HG03135 (cell line): ENCODE results near the gene CTDSPL2.
"Not testable (repeated sequence)": the region's sequence is repeated elsewhere in the genome, so short reads cannot be mapped to it uniquely, and the experiment has no call there.

Experiments
- ATAC-seq: cut with Tn5 transposase; IDR thresholded peaks from one replicate; pipeline ENCODE4 v1.9.1; 2021; ENCODE audit warnings: mild to moderate bottlenecking, moderate library complexity; ENCODE audit not compliant: unreplicated experiment

Gene CTDSPL2

DNA sequence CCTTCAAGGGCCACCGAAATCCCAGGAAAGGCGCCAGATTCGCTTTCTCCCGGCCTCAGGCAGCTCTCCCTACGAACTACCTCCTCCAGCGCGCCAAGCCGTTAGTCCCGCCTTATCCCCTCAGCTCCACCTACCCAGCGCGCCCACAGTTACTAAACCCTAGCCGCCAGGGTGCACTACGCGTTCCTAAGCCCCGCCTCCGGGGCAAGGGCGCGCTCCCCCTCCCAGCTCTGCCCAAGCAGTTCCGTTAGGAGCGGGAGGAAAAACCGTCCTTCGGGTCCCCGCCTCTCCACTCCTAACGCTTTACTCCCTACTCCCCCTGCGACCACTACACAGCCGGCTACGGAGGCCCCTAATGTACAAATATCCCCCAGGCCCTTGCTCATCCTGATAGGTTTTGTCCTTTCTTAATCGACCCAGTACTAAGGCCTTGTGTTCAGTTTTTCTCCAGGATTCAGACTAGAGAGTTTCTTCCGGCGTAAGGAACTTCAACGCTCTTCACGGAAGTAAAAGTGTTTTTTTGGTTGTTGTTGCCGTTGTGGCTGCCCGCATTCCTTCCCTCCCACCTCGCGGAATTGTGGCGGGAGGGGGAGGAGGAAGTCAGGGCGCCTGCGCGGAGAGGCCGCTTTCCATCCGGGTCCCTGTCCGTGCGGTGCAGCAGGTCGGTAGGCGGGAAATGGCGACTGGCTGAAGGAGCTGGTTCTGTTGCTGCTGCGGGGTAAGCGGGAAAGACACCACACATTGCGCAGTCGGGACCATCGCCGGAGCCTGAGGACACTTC lies at the start of gene CTDSPL2:
TSS of gene CTDSPL2 (plus strand) at position 655 of the 781 bp plus-strand sequence. CDS start 31,386 bp downstream, outside the sequence.
- ATAC-seq, result peak; percentile 89

DNA sequence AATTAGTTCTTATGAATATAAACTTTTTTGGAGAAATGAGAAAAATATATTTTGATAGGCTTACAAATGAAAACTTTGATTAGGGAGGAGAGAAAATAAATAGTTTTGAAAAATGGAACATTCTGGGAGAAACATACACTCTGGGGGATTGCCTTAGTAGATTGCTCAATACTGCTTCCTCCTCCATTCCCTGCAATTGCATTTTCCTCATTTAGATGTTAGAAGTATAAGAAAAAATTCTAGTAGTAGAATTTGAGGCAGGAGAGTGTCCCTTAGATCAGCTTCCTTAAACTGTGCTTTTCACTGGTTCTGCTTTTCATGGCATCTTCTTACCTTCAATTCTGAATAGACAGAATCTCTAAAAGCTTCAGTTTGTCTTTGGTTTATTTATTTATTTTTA lies 46.2 kb upstream of the CTDSPL2 start:
- ATAC-seq, result no peak

DNA sequence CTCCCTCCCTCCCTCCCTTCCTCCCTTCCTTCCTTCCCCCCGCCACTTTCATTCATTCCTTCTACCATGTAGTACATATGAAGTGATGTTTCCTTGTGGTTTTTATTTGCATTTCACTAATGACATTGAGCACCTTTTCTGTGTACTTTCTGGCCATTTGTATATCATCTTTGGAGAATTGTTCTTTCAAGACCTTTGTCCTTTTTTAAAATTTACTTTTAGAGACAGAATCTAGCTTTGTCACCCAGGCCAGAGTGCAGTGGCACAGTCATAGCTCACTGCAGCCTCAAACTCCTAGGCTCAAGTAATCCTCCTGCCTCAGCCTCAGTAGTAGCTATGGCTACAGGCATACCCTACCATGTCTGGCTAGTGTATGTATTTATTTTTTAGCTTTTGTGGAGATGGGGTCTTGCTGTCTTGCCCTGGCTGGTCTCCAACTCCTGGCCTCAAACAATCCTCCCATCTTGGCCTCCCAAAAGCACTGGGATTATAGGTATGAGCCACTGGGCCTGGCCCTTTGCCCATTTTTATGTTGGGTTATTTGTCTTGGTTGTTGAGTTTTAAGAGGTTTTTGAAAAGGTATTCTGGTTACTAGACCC lies 42.0 kb upstream of the CTDSPL2 start:
- ATAC-seq, result no peak

DNA sequence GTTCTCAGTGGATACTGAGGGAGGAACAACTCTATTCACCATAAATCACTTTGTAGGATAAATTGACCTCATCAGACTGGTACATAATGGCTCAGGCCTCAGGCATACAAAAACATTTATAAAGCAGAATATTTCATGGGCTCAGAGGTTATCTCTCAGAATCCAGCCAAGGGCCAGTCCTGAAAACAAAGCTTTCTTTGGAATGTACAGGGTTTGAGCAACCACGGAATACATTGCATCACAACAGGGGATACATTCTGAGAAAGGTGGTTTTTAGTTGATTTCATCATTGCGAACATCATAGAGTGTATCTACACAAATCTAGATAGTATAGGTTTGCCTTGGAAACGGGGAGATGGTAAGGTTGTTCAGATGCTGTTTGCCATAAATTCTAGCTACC lies 33.4 kb upstream of the CTDSPL2 start:
- ATAC-seq, result no peak

DNA sequence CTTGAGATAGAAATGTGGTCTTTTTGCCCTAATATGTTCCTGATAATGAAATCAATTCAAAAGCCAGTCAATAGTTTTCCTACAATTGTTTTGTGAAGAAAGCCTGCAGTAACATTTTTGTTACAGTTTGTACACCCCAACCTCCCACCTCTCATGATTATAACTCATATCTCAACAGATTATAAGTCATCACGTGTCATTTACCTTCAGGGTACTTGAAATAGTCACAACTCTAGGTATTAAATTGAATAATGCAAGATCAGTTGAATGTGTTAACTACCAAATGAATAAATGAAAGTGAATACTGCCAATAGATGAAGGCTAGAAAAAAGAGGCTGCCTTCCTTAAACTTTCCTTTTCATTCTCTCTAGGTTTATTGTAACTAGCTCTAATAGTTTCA lies 32.9 kb upstream of the CTDSPL2 start:
- ATAC-seq, result no peak

DNA sequence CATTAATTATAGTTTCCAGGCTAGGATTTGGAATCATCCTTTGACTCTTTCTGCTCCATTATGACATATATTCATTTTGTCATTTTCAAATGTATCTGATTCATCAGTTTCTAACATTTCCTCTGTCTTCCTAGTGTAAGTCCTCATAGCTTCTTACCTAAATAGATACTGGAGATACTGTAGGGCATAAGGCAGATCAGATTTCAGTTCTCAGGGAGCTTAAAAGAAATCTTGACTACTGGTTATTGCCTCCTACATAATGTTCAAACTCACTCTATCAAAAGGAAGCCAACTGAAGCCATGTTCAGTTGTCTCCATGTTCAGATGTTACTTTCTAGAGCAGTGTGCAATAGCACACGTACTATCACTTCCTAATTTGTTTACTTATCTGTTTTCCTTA lies 29.6 kb upstream of the CTDSPL2 start:
- no peak for ATAC-seq

DNA sequence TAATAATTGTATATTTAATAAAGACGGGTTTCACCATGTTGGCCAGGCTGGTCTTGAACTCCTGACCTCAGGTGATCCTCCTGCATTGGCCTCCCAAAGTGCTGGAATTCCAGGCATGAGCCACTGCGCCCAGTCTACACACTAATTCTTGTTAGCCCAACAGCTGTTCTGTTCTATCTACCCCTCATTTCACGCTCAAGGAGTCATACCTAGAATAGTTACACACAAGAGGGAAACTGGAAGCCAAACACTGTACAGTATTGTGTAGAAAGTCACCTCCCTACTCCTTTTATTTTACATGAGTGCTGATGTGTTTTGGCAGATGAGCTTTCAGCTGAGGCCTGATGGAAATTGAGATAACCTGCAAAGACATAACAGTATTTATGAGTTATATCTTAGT lies 13.4 kb upstream of the CTDSPL2 start:
- ATAC-seq, result no peak

DNA sequence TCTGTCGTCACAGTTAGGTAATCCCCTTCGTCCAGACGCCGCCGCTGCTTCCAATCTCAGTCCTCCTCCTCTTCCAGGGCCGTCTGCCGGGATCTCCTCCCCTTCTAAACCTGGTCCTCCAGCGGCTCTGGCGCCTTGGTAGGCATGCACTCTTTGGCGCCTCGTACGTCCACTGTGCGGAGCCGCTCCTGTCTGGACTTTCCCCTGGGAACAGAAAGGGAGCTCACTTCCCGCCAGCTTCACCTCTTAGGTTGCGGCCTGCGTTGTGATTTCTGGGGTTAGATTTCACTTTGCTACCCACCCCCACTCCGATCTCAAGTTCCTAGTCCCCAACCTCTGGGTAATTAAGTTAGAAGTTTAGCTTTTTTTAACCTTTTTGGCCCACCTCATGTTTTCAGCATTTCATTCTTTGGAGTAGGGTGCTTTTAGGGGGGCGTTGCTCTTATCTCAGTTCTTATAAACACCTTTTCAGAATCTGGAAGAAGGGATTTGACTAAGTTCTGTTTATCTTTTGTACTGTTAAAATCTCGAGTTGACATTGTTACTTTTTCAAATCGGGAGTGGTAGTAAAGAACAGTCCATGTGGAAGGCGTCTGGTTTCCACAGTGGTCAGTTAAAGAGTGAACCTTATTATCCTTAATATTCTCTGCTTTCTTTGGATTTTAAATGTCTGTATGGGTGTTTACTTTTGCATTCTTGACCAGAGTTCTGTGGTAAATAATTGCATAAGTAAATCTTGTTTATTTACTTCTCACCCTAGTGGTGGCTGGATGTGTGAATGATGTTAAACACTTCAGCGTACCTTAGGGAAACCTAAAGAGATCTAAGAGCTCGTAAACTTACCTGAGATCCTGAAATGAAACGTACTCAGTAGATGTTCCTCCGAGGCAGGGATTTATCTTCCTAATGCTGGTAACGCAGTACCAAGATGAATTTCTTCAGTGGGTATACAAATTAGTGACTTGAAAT lies 611 bp downstream of the CTDSPL2 start:
- ATAC-seq, result peak; percentile 4

DNA sequence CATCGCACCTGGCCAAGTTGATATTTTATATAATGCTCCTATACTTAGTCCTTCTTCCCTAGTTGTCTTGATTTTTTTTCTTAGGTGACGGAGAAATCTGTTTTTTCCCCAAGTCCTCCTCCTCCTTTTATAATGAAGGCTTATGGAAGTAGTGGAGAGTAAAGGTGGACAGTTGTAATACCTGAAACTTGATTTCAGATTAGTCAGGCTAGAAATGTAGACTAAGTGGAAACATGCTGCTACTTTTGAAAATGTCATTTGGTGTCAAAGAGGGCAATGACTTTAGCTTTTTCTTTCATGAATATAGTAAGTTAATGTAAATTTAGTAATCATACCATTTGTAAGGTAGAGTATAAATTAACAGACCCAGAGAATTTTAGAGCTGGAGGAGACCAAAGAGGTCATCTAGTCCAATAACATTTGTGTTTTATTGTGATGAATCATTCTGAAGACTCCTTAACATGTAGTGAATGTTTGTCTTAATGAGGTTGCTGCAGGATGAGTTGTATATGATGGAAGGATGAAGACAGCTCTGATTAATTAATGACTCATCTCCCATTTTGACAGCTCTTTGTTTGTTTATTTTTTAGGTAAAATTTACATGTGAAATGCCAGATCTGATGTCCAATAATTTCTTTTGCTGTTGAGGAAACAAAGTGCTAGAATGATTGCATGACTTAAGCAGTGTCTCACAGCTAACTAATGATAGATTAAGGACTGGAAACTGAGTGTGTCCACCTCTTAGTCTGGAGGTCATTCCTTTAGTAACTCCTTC lies 8.7 kb downstream of the CTDSPL2 start:
- ATAC-seq, result no peak

DNA sequence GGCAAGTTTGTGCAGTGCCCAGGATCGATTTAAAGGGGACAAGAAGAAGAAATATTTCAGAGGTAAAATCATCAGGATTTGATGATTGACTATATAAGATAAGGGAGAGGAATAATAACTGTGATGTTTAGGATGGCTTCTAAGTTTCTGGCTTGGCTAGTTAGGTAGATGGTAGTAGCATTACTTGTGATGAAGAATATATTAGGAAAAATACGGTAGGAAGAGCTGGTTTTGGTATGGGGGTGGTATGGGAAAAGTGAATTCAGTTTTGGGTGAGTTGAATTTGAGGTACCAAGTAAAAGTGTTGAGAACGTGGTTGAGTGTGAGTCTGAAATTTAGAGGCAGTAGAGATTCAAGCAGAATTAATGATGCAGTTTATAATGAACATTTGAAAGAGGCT lies 11.0 kb downstream of the CTDSPL2 start:
- no peak for ATAC-seq

DNA sequence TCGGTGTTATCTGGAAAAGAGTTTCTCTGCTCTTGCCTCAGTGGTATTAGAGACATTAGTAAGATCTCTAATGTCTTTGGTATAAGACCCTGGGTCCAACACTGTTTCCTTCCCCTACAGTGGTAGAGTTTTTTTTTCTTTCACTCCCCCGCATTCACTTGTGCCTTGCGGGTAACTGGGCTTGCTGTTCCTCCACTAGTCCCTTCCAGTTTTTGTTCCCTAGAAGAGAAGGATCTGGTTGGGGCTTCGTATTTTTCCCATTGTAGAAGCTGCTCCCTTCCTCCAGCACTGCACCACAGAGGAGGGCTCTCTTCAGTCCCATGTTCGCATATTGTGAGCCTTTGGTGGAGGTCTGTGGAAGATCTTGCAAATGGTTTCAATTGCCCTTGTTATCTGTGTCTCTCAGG lies 13.7 kb downstream of the CTDSPL2 start:
- ATAC-seq, result no peak

DNA sequence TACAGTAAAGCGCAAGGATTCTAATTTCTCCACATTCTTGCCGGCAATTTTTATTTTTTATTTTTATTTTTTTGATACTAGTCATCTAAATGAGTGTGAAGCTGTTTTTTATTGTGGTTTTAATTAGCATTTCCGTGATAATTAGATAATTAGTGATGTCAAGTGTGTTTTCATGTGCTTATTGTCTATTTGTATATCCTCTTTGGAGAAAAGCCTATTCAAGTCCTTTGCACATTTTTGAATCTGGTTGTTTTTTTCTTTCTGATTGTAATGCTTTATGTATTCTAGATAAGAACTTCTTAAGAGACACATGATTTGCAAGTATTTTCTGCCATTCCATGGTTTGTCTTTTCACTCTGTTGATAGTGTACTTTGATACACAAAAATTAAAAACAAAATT lies 16.1 kb downstream of the CTDSPL2 start:
- no peak for ATAC-seq

DNA sequence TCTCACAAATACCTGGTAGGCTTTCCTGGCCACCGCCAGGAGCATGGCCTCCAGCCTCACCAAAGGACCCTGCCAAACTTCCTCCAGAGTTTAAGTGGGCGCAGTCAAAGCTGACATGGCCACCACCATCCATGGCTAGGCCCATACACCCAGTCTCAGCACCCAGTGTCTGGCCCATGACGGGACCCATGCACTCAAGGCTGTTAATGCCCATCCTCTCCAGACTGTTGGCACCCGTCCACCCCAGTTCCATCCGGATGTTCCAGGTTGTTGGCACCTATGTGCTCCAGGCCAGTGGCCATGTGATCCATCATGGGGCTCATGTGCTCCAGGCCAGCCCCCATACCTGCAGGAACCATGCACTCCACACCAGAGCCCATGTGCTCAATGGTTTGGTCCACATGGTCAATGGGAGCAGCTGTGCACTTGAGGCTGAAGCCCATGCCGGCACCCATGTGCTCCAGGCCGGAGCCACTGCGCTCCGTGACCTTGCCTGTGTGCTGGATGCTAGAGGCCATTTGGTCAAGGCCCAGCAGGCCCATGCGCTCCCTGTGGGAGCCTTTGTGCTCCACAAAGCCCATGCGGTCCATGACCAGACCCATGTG lies 20.4 kb downstream of the CTDSPL2 start:
- no peak for ATAC-seq

DNA sequence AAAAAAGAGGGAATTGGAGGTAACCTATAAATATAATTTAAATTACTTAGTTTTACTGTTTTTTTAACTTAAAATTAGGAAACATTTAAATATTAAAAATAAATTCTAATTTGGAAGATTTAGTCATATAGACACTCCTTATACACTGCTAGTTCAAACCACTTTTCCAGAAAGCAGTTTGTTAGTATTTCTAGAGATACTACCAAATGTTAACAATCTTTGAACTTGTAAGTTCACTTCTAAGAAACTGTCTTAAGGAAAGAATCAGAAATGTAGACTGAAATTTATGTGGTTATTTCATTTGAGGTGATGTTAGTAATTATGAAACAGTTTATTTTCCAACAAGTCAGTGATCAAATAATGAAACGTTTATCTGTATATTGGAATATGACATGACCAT lies 22.7 kb downstream of the CTDSPL2 start:
- no peak for ATAC-seq

DNA sequence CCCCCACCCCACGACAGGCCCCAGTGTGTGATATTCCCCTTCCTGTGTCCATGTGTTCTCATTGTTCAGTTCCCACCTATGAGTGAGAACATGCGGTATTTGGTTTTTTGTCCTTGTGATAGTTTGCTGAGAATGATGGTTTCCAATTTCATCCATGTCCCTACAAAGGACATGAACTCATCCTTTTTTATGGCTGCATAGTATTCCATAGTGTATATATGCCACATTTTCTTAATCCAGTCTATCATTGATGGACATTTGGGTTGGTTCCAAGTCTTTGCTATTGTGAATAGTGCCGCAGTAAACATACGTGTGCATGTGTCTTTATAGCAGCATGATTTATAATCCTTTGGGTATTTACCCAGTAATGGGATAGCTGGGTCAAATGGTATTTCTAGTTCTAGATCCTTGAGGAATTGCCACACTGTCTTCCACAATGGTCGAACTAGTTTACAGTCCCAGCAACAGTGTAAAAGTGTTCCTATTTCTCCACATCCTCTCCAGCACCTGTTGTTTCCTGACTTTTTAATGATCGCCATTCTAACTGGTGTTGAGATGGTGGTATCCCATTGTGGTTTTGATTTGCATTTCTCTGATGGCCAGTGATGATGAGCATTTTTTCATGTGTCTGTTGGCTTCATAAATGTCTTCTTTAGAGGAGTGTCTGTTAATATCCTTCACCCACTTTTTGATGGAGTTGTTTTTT lies 26.3 kb downstream of the CTDSPL2 start:
- ATAC-seq, result not testable (repeated sequence)

DNA sequence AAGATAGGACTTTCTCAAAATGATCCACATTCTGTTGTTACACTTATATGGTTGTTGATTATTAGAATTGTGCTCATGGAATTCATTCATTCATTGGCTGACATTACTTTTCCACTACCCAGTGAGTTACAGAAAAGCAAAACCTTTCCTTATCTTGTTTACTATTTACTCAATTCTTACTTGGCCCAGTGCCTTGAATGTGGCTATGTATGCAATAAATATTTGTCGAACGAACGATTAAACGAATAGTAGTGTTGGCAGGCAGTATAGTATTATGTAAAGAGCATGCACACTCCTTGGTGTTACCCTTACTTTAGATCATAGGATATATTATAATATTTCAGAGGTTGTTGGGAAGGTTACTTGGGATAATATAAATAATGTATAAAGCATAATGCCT lies 31.0 kb downstream of the CTDSPL2 start:
- no peak for ATAC-seq

DNA sequence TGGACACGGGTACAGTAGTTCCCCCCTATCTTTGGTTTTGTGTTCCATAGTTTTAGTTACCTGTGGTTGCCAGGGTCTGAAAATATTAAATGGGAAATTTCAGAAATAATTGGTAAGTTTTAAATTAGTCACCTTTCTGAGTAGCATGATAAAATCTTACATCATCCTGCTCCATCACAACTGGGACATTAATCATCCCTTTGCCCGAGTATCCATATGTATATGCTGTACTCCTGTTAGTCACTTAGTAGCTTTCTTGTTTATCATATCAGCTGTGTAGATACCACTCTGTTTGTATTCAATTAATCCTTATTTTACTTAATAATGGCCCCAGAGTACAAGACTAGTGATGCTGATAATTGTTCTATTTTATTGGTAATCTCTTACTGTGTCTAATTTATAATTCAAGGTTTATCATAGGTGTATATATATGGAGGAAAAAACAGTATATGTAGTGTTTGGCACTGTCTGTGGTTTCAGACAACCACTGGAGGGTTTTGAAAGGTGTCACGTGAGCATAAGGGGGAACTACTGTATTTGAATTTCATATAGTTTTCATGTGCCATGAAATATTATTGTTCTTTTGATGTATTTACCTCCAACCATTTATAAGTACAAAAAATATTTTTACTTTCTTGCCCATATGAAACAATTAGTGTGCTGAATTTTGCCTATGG lies 41.4 kb downstream of the CTDSPL2 start:
- no peak for ATAC-seq

DNA sequence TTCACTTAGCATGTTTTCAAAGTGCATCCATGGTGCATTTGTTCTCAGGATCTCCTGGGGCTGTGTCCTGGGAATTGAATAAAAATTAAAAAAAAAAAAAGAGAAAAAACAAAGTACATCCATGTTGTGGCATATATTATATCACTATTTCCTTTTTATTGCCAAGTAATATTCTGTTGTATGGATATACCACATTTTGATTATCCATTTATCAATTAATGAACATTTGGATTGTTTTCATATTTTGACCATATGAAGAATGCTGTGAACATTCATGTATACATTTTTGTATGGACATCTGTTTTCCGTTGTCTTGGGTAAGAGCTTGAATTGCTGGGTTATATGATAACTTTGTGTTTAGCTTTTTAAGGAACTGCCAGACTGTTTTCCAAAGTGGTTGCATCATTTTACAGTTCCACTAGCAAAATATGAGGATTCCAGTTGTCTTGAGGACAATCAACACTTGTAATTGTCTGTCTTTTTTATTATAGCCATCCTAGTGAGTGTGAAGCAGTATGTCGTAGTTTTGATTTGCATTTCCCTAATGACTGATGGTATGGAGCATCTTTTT lies 44.5 kb downstream of the CTDSPL2 start:
- ATAC-seq, result no peak

DNA sequence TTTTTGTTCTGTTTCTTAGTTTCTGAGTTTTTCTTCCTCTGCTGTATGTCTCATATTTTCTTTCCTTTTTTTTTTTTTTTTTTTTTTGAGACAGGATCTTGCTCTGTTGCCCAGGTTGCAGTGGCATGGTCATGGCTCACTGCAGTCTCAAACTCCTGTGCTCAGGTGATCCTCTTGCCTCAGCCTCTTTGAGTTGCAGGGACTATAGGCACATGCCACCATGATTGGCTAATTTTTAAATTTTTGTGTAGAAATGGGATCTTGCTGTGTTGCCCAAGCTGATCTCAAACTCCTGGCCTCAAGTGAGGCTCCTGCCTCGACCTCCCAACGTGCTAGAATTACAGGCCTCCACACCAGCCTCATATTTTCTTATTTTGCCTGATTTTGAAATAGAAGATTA lies 51.9 kb downstream of the CTDSPL2 start:
- ATAC-seq, result no peak
